ENCODE data around the gene ADAM23. TPM values are rescaled to one million over a fixed set of nuclear protein-coding genes. Genes with fewer than 3 reads are reported as not detected.

ADAM23 gene
- total RNA-seq, 1 donor = under 0.01 TPM

GRCh38 chr2:206443735-206444527, 599 bp downstream of the ADAM23 start:
- DNase-seq (ENCODE audit: insufficient read length, low spot score, missing footprints) = peak; percentile 95
- peak overlapping the region; percentile 79 for H3K4me2 ChIP-seq (ENCODE audit: insufficient read depth, low read length)
- TF ChIP-seq CTCF (IDR thresholded peaks at IDR 0.05; ENCODE audit: extremely low read depth, low read depth, low read length) = no peak
- H3K27me3 ChIP-seq (ENCODE audit: insufficient read depth, low read length) = peaks cover 41% of the 10 kb centered on the region
- H3K4me3 ChIP-seq (ENCODE audit: insufficient read depth, low read length) = peak overlapping the region; percentile 66
- no peaks in the 10 kb centered on the region for H3K36me3 ChIP-seq (ENCODE audit: insufficient read depth, low read length)
- H3K9me3 ChIP-seq (ENCODE audit: low read depth, low read length) = no peaks in the 10 kb centered on the region
- no peaks in the 10 kb centered on the region for H3K79me2 ChIP-seq (ENCODE audit: insufficient read depth, low read length)
- peak overlapping the region; percentile 82 for H2AFZ ChIP-seq (ENCODE audit: low read length)
- no peaks in the 10 kb centered on the region for H4K20me1 ChIP-seq (ENCODE audit: insufficient read depth, low read length)
- peaks cover 5% of the 10 kb centered on the region for H3K4me1 ChIP-seq (ENCODE audit: insufficient read depth, low read length)
- H3K27ac ChIP-seq (ENCODE audit: low read depth, low read length) = no peak overlapping the region

- H3K27ac ChIP-seq (ENCODE audit: low read depth, low read length) = no peak overlapping the region
- H3K4me3 ChIP-seq (ENCODE audit: insufficient read depth, low read length) = no peak overlapping the region
- peaks cover 34% of the 10 kb centered on the region for H3K27me3 ChIP-seq (ENCODE audit: insufficient read depth, low read length)
- no peaks in the 10 kb centered on the region for H3K36me3 ChIP-seq (ENCODE audit: insufficient read depth, low read length)
- H3K79me2 ChIP-seq (ENCODE audit: insufficient read depth, low read length) = no peaks in the 10 kb centered on the region
- H3K4me1 ChIP-seq (ENCODE audit: insufficient read depth, low read length) = peaks cover 5% of the 10 kb centered on the region
- DNase-seq (ENCODE audit: insufficient read length, low spot score, missing footprints) = no peak
- TF ChIP-seq CTCF (IDR thresholded peaks at IDR 0.05; ENCODE audit: extremely low read depth, low read depth, low read length) = no peak
- H3K4me2 ChIP-seq (ENCODE audit: insufficient read depth, low read length) = no peak overlapping the region
- H4K20me1 ChIP-seq (ENCODE audit: insufficient read depth, low read length) = no peaks in the 10 kb centered on the region
- no peak overlapping the region for H2AFZ ChIP-seq (ENCODE audit: low read length)
- no peaks in the 10 kb centered on the region for H3K9me3 ChIP-seq (ENCODE audit: low read depth, low read length)
Observed at GRCh38 chr2:206445948-206446347, 2.6 kb downstream of the ADAM23 start.

GRCh38 chr2:206452242-206452641, 8.9 kb downstream of the ADAM23 start:
- no peak for DNase-seq (ENCODE audit: insufficient read length, low spot score, missing footprints)
- H2AFZ ChIP-seq (ENCODE audit: low read length) = no peak overlapping the region
- H3K36me3 ChIP-seq (ENCODE audit: insufficient read depth, low read length) = no peaks in the 10 kb centered on the region

More at GRCh38 chr2:206452242-206452641, 8.9 kb downstream of the ADAM23 start:
- Histone ChIP-seq H3K79me2 (ENCODE audit: insufficient read depth, low read length) (no peaks in the 10 kb centered on the region), H3K27me3 (ENCODE audit: insufficient read depth, low read length) (no peaks in the 10 kb centered on the region), H4K20me1 (ENCODE audit: insufficient read depth, low read length) (no peaks in the 10 kb centered on the region), H3K9me3 (ENCODE audit: low read depth, low read length) (no peaks in the 10 kb centered on the region), H3K4me3 (ENCODE audit: insufficient read depth, low read length) (no peak overlapping the region), H3K4me1 (ENCODE audit: insufficient read depth, low read length) (no peaks in the 10 kb centered on the region), H3K27ac (ENCODE audit: low read depth, low read length) (no peak overlapping the region), H3K4me2 (ENCODE audit: insufficient read depth, low read length) (no peak overlapping the region)
- TF ChIP-seq CTCF (IDR thresholded peaks at IDR 0.05; ENCODE audit: extremely low read depth, low read depth, low read length) = no peak
